ENCODE data around the gene ADGRG7. TPM values are rescaled to one million over a fixed set of nuclear protein-coding genes. Genes with fewer than 3 reads are reported as not detected.
A peak's percentile ranks its signal among the peaks of the same experiment; 100 is the strongest.

The ADGRG7 gene
- polyA plus RNA-seq, 1 donor (not counting 4 experiments of a cell fraction or from before 2014, with no cell fraction given) = 0.03 TPM

GRCh38 chr3:100605358-100605757, 4.0 kb upstream of the ADGRG7 start:
- Histone ChIP-seq H3K9ac (ENCODE audit: control insufficient read depth, extremely low read depth, insufficient read depth, low read length) (no peak overlapping the region), H3K27me3 (ENCODE audit: control insufficient read depth, extremely low read depth, insufficient read depth, low read length) (no peaks in the 10 kb centered on the region), H3K4me1 (ENCODE audit: control insufficient read depth, extremely low read depth, insufficient read depth, low read length) (peaks cover 31% of the 10 kb centered on the region), H2AFZ (ENCODE audit: control insufficient read depth, low read length) (no peak overlapping the region), H3K27ac (ENCODE audit: control insufficient read depth, insufficient read depth, low read length) (no peak overlapping the region), H3K79me2 (ENCODE audit: control insufficient read depth, insufficient read depth, low read length) (no peaks in the 10 kb centered on the region), H3K4me3 (ENCODE audit: control insufficient read depth in 2 of 3, extremely low read depth in 1 of 3, insufficient read depth in 2 of 3, low read depth in 1 of 3, low read length in 3 of 3) (no peak overlapping the region), H3K9me1 (ENCODE audit: control insufficient read depth, extremely low read depth, insufficient read depth, low read length) (no peaks in the 10 kb centered on the region), H3K4me2 (ENCODE audit: control insufficient read depth, extremely low read depth, insufficient read depth, low read depth, low read length) (no peak overlapping the region), H3K36me3 (ENCODE audit: control insufficient read depth in 2 of 2, extremely low read depth in 1 of 2, insufficient read depth in 2 of 2, low read length in 2 of 2) (no peaks in the 10 kb centered on the region), H4K20me1 (ENCODE audit: control insufficient read depth, extremely low read depth, insufficient read depth, low read length) (no peaks in the 10 kb centered on the region), H3K9me3 (ENCODE audit: control insufficient read depth, low read depth, low read length) (no peaks in the 10 kb centered on the region)
- dilution Hi-C loops (cut with MboI; ENCODE audit: extremely low pct_ligation_motif_present, low sequenced_read_pairs) = no loop called here
- TF ChIP-seq CTCF (optimal IDR thresholded peaks at IDR 0.05 in 1 of 3, IDR thresholded peaks at IDR 0.05 in 1 of 3, conservative IDR thresholded peaks at IDR 0.05 in 1 of 3; ENCODE audit: extremely low read depth in 1 of 3, insufficient read depth in 2 of 3, low read length in 3 of 3) (no peak), EZH2 (IDR thresholded peaks at IDR 0.05; ENCODE audit: low read length) (no peak)
- no peak for FAIRE-seq
- no peak for DNase-seq (ENCODE audit: low read depth, low spot score)

- peaks cover 19% of the 10 kb centered on the region for H3K4me1 ChIP-seq (ENCODE audit: control insufficient read depth, extremely low read depth, insufficient read depth, low read length)
- no peak for DNase-seq (ENCODE audit: low read depth, low spot score)
- H3K4me3 ChIP-seq (ENCODE audit: control insufficient read depth in 2 of 3, extremely low read depth in 1 of 3, insufficient read depth in 2 of 3, low read depth in 1 of 3, low read length in 3 of 3) = no peak overlapping the region
- no peak overlapping the region for H3K27ac ChIP-seq (ENCODE audit: control insufficient read depth, insufficient read depth, low read length)
- FAIRE-seq = peak; percentile 39
- H3K79me2 ChIP-seq (ENCODE audit: control insufficient read depth, insufficient read depth, low read length) = no peaks in the 10 kb centered on the region
- H3K36me3 ChIP-seq (ENCODE audit: control insufficient read depth in 2 of 2, extremely low read depth in 1 of 2, insufficient read depth in 2 of 2, low read length in 2 of 2) = no peaks in the 10 kb centered on the region
- dilution Hi-C loops (cut with MboI; ENCODE audit: extremely low pct_ligation_motif_present, low sequenced_read_pairs) = no loop called here
- TF ChIP-seq EZH2 (IDR thresholded peaks at IDR 0.05; ENCODE audit: low read length) = no peak
- no peak for TF ChIP-seq CTCF (optimal IDR thresholded peaks at IDR 0.05 in 1 of 3, IDR thresholded peaks at IDR 0.05 in 1 of 3, conservative IDR thresholded peaks at IDR 0.05 in 1 of 3; ENCODE audit: extremely low read depth in 1 of 3, insufficient read depth in 2 of 3, low read length in 3 of 3)
- H4K20me1 ChIP-seq (ENCODE audit: control insufficient read depth, extremely low read depth, insufficient read depth, low read length) = no peaks in the 10 kb centered on the region
- H2AFZ ChIP-seq (ENCODE audit: control insufficient read depth, low read length) = no peak overlapping the region
- H3K9me3 ChIP-seq (ENCODE audit: control insufficient read depth, low read depth, low read length) = no peaks in the 10 kb centered on the region
- no peaks in the 10 kb centered on the region for H3K27me3 ChIP-seq (ENCODE audit: control insufficient read depth, extremely low read depth, insufficient read depth, low read length)
- no peak overlapping the region for H3K9ac ChIP-seq (ENCODE audit: control insufficient read depth, extremely low read depth, insufficient read depth, low read length)
- H3K4me2 ChIP-seq (ENCODE audit: control insufficient read depth, extremely low read depth, insufficient read depth, low read depth, low read length) = no peak overlapping the region
- H3K9me1 ChIP-seq (ENCODE audit: control insufficient read depth, extremely low read depth, insufficient read depth, low read length) = no peaks in the 10 kb centered on the region
Observed at GRCh38 chr3:100606894-100607512, 2.4 kb upstream of the ADGRG7 start.

All from keratinocyte (primary cell).